ENCODE results near the gene ACAN.

The ACAN gene

DNA sequence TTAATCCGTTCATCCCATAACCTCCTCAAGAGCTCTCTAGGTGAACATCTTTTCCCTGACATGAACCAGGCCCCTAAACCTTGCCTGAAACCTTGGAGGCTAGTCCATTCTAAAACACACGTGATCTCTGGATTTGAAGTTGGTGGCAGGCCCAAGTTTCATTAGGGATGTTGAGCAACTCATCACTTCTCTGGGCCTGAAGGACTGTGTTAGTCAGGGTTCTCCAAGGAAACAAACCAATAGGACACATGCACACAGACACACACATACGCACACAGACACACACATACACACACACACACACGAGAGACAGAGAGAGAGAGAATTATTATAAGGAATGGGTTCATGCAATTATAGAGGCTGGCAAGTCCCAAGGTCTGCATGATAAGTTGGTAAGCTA lies 31.9 kb downstream of the ACAN start:
- no peak for ATAC-seq
- TF ChIP-seq ZFP3 (CRISPR knock-in tag; IDR thresholded peaks at IDR 0.05), result no peak
- no peak for TF ChIP-seq CSRNP3 (CRISPR knock-in tag; IDR thresholded peaks at IDR 0.05)
- no peak for TF ChIP-seq ZNF70 (CRISPR knock-in tag; IDR thresholded peaks at IDR 0.05)
- no peak for TF ChIP-seq ISL1 (CRISPR knock-in tag; IDR thresholded peaks at IDR 0.05)
- no peak for TF ChIP-seq OSR1 (CRISPR knock-in tag; IDR thresholded peaks at IDR 0.05)

GRCh38 chr15:88835646-88836045 lies 32.4 kb downstream of the ACAN start:
- TF ChIP-seq, protein P1, sequence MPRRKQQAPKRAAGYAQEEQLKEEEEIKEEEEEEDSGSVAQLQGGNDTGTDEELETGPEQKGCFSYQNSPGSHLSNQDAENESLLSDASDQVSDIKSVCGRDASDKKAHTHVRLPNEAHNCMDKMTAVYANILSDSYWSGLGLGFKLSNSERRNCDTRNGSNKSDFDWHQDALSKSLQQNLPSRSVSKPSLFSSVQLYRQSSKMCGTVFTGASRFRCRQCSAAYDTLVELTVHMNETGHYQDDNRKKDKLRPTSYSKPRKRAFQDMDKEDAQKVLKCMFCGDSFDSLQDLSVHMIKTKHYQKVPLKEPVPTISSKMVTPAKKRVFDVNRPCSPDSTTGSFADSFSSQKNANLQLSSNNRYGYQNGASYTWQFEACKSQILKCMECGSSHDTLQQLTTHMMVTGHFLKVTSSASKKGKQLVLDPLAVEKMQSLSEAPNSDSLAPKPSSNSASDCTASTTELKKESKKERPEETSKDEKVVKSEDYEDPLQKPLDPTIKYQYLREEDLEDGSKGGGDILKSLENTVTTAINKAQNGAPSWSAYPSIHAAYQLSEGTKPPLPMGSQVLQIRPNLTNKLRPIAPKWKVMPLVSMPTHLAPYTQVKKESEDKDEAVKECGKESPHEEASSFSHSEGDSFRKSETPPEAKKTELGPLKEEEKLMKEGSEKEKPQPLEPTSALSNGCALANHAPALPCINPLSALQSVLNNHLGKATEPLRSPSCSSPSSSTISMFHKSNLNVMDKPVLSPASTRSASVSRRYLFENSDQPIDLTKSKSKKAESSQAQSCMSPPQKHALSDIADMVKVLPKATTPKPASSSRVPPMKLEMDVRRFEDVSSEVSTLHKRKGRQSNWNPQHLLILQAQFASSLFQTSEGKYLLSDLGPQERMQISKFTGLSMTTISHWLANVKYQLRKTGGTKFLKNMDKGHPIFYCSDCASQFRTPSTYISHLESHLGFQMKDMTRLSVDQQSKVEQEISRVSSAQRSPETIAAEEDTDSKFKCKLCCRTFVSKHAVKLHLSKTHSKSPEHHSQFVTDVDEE (CRISPR knock-in tag; IDR thresholded peaks at IDR 0.05), result no peak
- TF ChIP-seq TOX (CRISPR knock-in tag; IDR thresholded peaks at IDR 0.05; ENCODE audit: borderline replicate concordance) (no peak), BACH2 (CRISPR knock-in tag; IDR thresholded peaks at IDR 0.05; ENCODE audit: borderline replicate concordance) (no peak), ZFP3 (CRISPR knock-in tag; IDR thresholded peaks at IDR 0.05) (no peak), ESRRG (CRISPR knock-in tag; IDR thresholded peaks at IDR 0.05) (no peak), ZNF70 (CRISPR knock-in tag; IDR thresholded peaks at IDR 0.05) (no peak), PPARA (CRISPR knock-in tag; IDR thresholded peaks at IDR 0.05; ENCODE audit: borderline replicate concordance) (no peak), GLIS3 (CRISPR knock-in tag; IDR thresholded peaks at IDR 0.05) (no peak), RARB (CRISPR knock-in tag; IDR thresholded peaks at IDR 0.05) (no peak), ZC3H10 (CRISPR knock-in tag; IDR thresholded peaks at IDR 0.05) (no peak), ARNTL (CRISPR knock-in tag; IDR thresholded peaks at IDR 0.05; ENCODE audit: borderline replicate concordance, low read depth) (no peak), TCF4 (CRISPR knock-in tag; IDR thresholded peaks at IDR 0.05; ENCODE audit: borderline replicate concordance) (no peak), POU6F1 (CRISPR knock-in tag; IDR thresholded peaks at IDR 0.05; ENCODE audit: borderline replicate concordance, low read depth) (no peak), SNAI2 (CRISPR knock-in tag; IDR thresholded peaks at IDR 0.05) (no peak), ZFP30 (CRISPR knock-in tag; IDR thresholded peaks at IDR 0.05) (no peak), CSRNP3 (CRISPR knock-in tag; IDR thresholded peaks at IDR 0.05) (no peak), CREB5 (CRISPR knock-in tag; IDR thresholded peaks at IDR 0.05; ENCODE audit: low read depth) (no peak)
- ATAC-seq, result no peak

- no peak for ATAC-seq
- TF ChIP-seq CREB5 (CRISPR knock-in tag; IDR thresholded peaks at IDR 0.05; ENCODE audit: low read depth), result no peak
- no peak for TF ChIP-seq CSRNP3 (CRISPR knock-in tag; IDR thresholded peaks at IDR 0.05)
- TF ChIP-seq SNAI2 (CRISPR knock-in tag; IDR thresholded peaks at IDR 0.05), result no peak
- no peak for TF ChIP-seq ZNF70 (CRISPR knock-in tag; IDR thresholded peaks at IDR 0.05)
Observed at GRCh38 chr15:88838667-88839066, 35.4 kb downstream of the ACAN start.
